AG04449 (cell line): ENCODE measurements around the gene RELCH.

Source experiments
- CTCF ChIA-PET: fragments of 350-600 bp; formaldehyde crosslinking; extraction: SDS; loops from one replicate; lab custom pipeline; 2021; ENCODE audit warnings: antibody characterized with exemption; lab: Yijun Ruan, JAX
- POLR2A ChIA-PET: fragments of 400-600, 350-600 bp; formaldehyde crosslinking; extraction: SDS; loops from one replicate; lab custom pipeline; 2020; ENCODE audit warnings: antibody characterized with exemption, inconsistent platforms; lab: Yijun Ruan, JAX
- DNase-seq: peaks from one replicate; pipeline ENCODE4 v3.0.0-alpha.2; 2010; ENCODE audit warnings: low read depth, low spot score
- H3K4me3 ChIP-seq: 2 replicates; pipeline ENCODE4 v1.5.1; 2011; ENCODE audit warnings: low read depth, mild to moderate bottlenecking, control low read depth, low read length
- CTCF ChIP-seq: IDR thresholded peaks from one replicate; pipeline ENCODE4 v1.5.1; 2011; ENCODE audit warnings: mild to moderate bottlenecking, moderate library complexity, low read length, control low read depth, inconsistent platforms; ENCODE audit not compliant: insufficient read depth; ENCODE audit errors: missing control alignments

RELCH gene

GRCh38 chr18:62239475-62239874 lies 52.4 kb downstream of the RELCH start:
- no peak overlapping the region for H3K4me3 ChIP-seq
- no peak for TF ChIP-seq CTCF
- ChIA-PET CTCF (interaction anchor here (1.0 to 1.8 kb wide), 4 partner anchors 10 to 344 kb away, joined by 3 to 17 read pairs (median 8); no protein-coding TSS in a partner anchor), POLR2A (no interaction called here)
- DNase-seq, result no peak

GRCh38 chr18:62242955-62243354 lies 55.9 kb downstream of the RELCH start:
- CTCF ChIA-PET, result interaction anchor here (1.1 to 1.9 kb wide), 2 partner anchors 38 to 48 kb away, joined by 3 to 5 read pairs; no protein-coding TSS in a partner anchor
- no peak for TF ChIP-seq CTCF
- no peak overlapping the region for H3K4me3 ChIP-seq
- no peak for DNase-seq
- POLR2A ChIA-PET, result no interaction called here

GRCh38 chr18:62245177-62245576 lies 58.1 kb downstream of the RELCH start:
- H3K4me3 ChIP-seq, result no peak overlapping the region
- CTCF ChIA-PET, result interaction anchor here (1.5 kb wide), 1 partner anchor 9 kb away, joined by 3 read pairs; no protein-coding TSS in a partner anchor
- no peak for DNase-seq
- TF ChIP-seq CTCF, result no peak
- POLR2A ChIA-PET, result no interaction called here

GRCh38 chr18:62245699-62246098 lies 58.6 kb downstream of the RELCH start:
- CTCF ChIA-PET, result interaction anchor here (1.3 to 7.3 kb wide), 2 partner anchors 49 to 60 kb away, joined by 3 to 111 read pairs; partner anchors contain the start of genes PIGN and RELCH
- POLR2A ChIA-PET, result no interaction called here
- no peak for DNase-seq
- no peak overlapping the region for H3K4me3 ChIP-seq
- TF ChIP-seq CTCF, result no peak

GRCh38 chr18:62248313-62248712 lies 61.3 kb downstream of the RELCH start:
- TF ChIP-seq CTCF, result no peak
- ChIA-PET CTCF (interaction anchor here (0.8 to 7.3 kb wide), 15 partner anchors 8 to 337 kb away, joined by 3 to 111 read pairs (median 11); partner anchors contain the start of genes PIGN and RELCH), POLR2A (no interaction called here)
- H3K4me3 ChIP-seq, result no peak overlapping the region
- no peak for DNase-seq

GRCh38 chr18:62249478-62250097 lies 62.5 kb downstream of the RELCH start:
- POLR2A ChIA-PET, result no interaction called here
- DNase-seq, result peak; percentile 19

More at GRCh38 chr18:62249478-62250097, 62.5 kb downstream of the RELCH start:
- H3K4me3 ChIP-seq, result no peak overlapping the region
- CTCF ChIA-PET, result interaction anchor here (0.7 to 7.3 kb wide), 31 partner anchors 9 to 940 kb away, joined by 3 to 111 read pairs (median 7); partner anchors contain the start of genes PIGN and RELCH
- peak; percentile 76 for TF ChIP-seq CTCF
